Activated CD4-positive, CD25-positive, alpha-beta regulatory T cell treated with anti-CD3 and anti-CD28 coated beads, Interleukin-2, amount 50 U/mL, for 16 hours (primary cell): Measurements from ENCODE around the gene E2F2.

Experiments
- DNase-seq: peaks from one replicate; pipeline ENCODE4 v3.0.0-alpha.2; 2020; ENCODE audit warnings: low read depth, low spot score

Gene E2F2

DNA sequence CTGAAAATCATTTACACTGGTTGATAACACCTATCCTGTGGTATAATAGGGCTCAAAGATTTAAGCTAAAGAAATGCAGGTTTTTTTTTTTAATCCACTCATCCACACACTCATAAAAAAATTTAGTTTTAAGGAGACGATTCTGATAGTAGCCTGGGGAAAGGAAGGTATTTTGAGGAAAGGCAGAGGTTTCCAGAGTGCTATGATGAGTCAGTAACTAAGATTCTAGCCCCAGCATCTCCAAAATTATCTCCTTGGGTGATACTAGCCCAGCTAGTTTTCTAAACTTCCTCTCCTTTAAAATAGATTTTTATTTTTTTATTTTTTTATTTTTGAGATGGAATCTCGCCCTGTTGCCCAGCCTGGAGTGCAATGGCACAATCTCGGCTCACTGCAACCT lies 67.7 kb downstream of the E2F2 start:
- no peak for DNase-seq

DNA sequence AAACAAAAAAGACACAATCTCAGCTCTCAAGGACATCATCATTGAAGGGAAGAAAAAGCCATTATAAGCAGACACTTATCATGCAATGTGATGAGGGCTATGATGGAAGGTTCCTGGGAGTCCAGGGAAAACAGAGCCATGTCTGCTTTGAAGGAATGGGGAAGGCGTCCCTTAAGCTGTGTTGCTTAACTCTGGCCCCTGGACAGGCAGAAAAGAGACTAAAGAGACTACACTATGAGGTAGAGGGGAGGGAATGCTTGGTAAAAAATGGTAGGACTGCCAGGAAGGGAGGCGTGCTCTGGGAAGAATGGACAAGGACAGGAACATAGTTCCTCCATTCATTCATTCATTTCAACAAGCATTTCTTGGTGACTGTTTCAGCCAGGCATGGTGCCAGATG lies 68.3 kb downstream of the E2F2 start:
- no peak for DNase-seq

DNA sequence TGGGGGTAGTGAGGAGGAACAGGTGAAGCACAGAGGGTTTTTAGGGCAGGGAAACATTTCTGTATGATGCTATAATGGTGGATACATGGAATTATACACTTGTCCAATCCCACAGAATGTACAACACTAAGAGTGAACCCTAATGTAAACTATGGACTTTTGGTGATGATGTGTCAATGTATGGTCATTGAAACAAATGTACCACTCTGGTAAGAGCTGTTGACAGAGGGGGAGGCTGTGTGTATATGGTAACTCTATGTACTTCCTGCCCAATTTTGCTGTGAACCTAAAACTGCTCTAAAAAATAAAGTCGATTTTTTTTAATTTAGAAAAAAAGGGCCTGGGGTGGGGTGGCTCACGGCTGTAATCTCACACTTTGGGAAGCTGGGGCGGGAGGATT lies 70.0 kb downstream of the E2F2 start:
- no peak for DNase-seq

DNA sequence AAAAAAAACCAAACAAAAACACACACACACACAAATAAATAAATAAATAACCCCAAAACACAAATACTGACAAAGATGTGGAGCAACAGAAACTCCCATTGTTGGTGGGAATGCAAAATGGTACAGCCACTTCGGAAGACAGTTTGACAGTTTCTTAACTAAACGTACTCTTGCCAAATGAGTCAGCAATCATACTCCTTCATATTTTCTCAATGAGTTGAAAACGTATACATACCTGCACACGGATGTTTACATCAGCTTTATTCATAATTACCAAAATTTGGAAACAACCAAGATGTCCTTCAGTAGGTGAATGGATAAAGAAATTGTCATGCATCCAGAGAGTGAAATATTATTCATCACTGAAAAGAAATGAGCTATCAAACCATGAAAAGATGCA lies 70.5 kb downstream of the E2F2 start:
- DNase-seq = no peak

DNA sequence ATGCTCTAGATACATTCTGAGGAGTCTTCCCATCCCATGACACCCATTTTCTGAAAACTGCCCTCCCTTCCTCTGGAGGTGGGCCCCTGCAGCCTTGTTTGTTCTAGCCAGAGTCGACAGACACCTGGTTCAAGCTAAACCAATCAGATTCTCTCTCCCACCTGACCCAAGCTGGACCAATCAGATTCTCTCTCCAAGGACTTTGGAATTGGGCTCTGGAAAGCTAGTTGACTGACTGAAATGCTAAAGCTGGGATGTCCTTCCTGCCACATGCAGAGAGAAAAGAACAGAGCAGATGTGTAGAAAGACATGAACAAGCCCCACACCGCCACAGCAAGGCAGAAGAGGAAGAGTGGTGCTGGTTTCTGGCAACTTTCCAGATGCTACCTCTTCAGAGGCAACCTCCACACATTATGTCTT lies 71.7 kb downstream of the E2F2 start:
- DNase-seq = no peak
